Measurements from ENCODE around the gene PARP11. TPM values are rescaled to one million over a fixed set of nuclear protein-coding genes. Genes with fewer than 3 reads are reported as not detected.

PARP11 gene
- total RNA-seq, 1 experiment from 2014 or later: 2.7 TPM

- ChIA-PET RAD21 (ENCODE audit: low non-redundant PET in 1 of 2, low total read pairs in 2 of 2, uncharacterized antibody in 2 of 2, unreplicated experiment in 2 of 2) (no interaction called here), CTCF (interaction anchor here (0.8 to 2.1 kb wide), 5 partner anchors 19 to 497 kb away, joined by 3 to 9 read pairs (median 3); partner anchors contain the start of gene CRACR2A), POLR2A (no interaction called here)
- H3K9ac ChIP-seq (ENCODE audit: low read length): no peak overlapping the region
- intact Hi-C loops (cut with micrococcal nuclease): loop anchor here (10.0 kb wide), 1 partner anchor 1438 kb away; no protein-coding TSS in a partner anchor
- H4K20me1 ChIP-seq (ENCODE audit: insufficient read depth): no peaks in the 10 kb centered on the region
- no peak for TF ChIP-seq ATF3 (IDR thresholded peaks at IDR 0.05)
- TF ChIP-seq CBX3 (IDR thresholded peaks at IDR 0.05; ENCODE audit: low read depth): no peak
- TF ChIP-seq MAX (IDR thresholded peaks at IDR 0.05): no peak
- TF ChIP-seq EZH2 (IDR thresholded peaks at IDR 0.05): no peak
- no peak for TF ChIP-seq FOSL1 (IDR thresholded peaks at IDR 0.05; ENCODE audit: low read depth)
- TF ChIP-seq ZBTB33 (IDR thresholded peaks at IDR 0.05; ENCODE audit: extremely low read depth, insufficient replicate concordance, low read length): no peak
- TF ChIP-seq SIN3A (IDR thresholded peaks at IDR 0.05; ENCODE audit: low read depth): no peak
- TF ChIP-seq RAD21 (IDR thresholded peaks at IDR 0.05; ENCODE audit: low read depth): no peak
- H3K4me2 ChIP-seq (ENCODE audit: low read length): no peak overlapping the region
- peaks cover 26% of the 10 kb centered on the region for H3K27me3 ChIP-seq (ENCODE audit: insufficient read depth, low read length)
- no peak overlapping the region for H3K4me3 ChIP-seq (replicated peaks in 1 of 2; ENCODE audit: low read depth in 1 of 2, low read length in 2 of 2)
- no peak overlapping the region for H3K27ac ChIP-seq (ENCODE audit: low read depth, low read length)
- H3K36me3 ChIP-seq (ENCODE audit: control insufficient read depth in 1 of 2, insufficient read depth in 2 of 2, low read length in 2 of 2): no peaks in the 10 kb centered on the region
- H3K9me2 ChIP-seq (ENCODE audit: insufficient read depth): no peaks in the 10 kb centered on the region
- ATAC-seq: no peak
- no peak overlapping the region for H2AFZ ChIP-seq (ENCODE audit: low read depth, low read length, poor library complexity, severe bottlenecking)
- no peaks in the 10 kb centered on the region for H3K9me3 ChIP-seq (ENCODE audit: control insufficient read depth in 1 of 2, insufficient read depth in 1 of 2, low read depth in 1 of 2, low read length in 2 of 2)
- no peaks in the 10 kb centered on the region for H3K4me1 ChIP-seq (ENCODE audit: control insufficient read depth in 1 of 2, insufficient read depth in 2 of 2, low read length in 2 of 2)
- no peaks in the 10 kb centered on the region for H3K79me2 ChIP-seq (ENCODE audit: insufficient read depth, low read length)
- BruUV-seq (replicated peaks): no TSS peak
- DNase-seq (ENCODE audit: low read depth, low spot score): no peak
Measured at GRCh38 chr12:3772380-3772779, 100.8 kb downstream of the PARP11 start.

Data from HCT116 (cell line).